NCI-H2171 (cell line): ENCODE data around the gene CACNB1.
"Not testable (repeated sequence)": the region's sequence is repeated elsewhere in the genome, so short reads cannot be mapped to it uniquely, and the experiment has no call there.

Experiments used
- DNase-seq: peaks from one replicate; lab custom pipeline; 2025; lab: John Stamatoyannopoulos, UW

The CACNB1 gene

DNA sequence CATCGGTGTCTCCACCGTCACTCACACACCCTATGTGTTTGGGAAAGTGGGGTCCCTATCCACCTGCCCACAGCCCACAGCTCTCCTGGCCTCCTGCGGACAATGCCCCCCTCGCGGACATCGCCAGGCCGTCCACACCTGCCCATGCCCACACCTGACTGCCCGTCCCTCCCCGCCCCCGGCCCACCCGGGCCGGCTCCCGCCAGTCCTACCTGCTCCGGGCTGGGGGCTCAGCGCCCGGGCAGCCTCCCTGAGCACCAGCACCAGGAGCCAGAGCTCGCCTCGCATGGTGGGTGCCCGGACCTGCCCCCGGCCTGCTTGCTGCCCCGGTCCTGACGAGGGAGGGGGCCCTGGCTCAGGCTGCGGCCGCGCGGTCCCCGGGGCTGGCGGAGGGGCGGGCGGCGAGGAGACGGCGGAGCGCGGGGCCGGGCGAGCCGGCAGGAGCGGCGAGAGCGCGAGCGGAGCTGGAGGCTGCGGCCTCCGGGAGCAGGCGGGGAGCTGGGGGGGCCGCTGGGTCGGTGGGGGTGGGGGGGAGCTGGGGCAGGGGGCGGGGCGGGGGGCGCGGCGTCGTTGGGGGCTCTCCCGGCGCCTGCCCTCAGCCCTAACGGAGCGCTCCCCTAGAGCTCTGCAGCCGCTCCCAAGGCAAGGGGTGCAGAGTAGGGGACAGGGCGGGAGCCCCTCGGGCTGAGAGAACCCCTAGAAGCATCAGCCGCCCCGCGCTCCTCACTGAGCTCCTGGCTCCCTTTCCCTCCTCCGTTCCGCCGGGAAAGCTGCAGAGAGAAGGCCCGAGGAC lies 46.1 kb downstream of the CACNB1 start, which contains the start of gene PLXDC1:
PLXDC1 (minus strand) TSS at position 488 of the 793 bp plus-strand sequence; CDS start at position 288, 200 bp downstream.
- DNase-seq = no peak

- DNase-seq = no peak
Observed at GRCh38 chr17:39150795-39151149, 46.7 kb downstream of the CACNB1 start.

DNA sequence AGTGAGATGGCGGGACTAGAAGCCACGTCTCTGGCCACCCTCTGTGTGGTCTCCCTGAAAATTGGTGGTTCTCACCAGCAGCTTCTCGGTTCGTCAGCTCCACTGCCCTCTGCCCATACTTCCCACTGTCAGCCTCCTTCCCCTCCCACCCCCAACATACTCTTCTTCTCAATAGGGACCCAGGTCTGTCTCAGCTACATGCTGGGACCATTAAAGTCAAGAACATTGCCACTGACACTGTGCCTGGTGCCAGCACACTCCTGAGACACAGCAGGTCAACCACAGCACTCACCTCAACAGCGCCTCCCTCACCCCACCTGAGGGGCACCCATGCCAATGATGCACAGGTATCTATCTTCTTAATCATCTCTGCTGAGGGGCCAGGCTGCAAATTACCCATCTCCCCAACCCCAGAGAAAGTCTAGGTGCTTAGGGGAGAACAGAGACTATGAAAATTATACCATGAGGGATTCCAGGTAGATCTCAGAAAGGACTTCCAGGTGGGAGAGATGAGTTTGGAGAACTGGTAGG lies 47.3 kb downstream of the CACNB1 start:
- no peak for DNase-seq

DNA sequence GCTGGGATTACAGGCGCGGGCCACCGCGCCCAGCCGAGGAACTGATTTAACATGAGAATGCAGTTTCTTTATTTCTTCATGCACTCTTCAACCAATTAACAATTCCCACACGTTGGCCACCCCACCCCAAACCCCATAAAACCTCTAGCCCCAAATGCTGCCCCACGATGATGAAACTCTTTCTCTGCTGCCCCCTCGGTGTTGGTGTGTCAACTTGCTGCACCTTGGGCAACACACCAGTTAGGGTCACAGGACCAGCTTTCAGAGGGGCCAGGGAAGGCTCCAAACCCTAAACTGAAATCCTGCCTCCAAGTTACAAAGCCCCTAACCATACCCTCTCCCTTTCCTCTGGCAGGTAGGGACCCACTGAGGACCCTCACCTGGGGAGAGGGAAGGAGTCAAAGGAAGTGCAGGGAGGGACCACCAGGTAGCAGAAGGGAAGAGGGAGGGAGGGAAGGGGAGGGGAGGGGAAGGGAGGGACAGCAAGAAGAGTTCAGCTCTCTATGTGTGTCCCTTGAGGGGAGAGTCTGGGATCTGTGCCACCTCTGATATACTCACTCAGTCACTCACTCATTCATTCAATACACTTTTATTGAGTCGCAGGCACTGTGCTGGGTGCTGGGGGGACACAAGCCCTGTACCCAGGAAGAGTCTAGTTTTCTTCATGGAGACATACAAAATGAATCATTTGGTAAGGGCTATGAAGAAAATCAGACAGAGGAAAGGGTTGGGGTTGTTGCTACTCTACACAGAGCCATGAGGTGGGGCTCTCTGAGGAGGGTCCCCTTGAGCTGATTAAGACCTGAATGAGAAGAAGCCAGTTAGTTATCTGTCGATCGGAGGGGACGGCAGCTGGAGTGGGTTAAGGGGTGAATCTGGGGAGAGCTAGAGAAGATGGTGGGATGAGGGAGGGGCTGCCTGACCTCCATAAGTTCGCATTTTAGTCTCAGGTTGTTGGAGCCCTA lies 50.0 kb downstream of the CACNB1 start:
- DNase-seq = no peak

- no peak for DNase-seq
Observed at GRCh38 chr17:39146273-39146672, 51.2 kb downstream of the CACNB1 start.

- DNase-seq = no peak
Observed at GRCh38 chr17:39145143-39145542, 52.3 kb downstream of the CACNB1 start.

GRCh38 chr17:39144416-39144840 lies 53.0 kb downstream of the CACNB1 start:
- DNase-seq = peak; percentile 41

GRCh38 chr17:39143552-39144093 lies 53.8 kb downstream of the CACNB1 start:
- DNase-seq = no peak

DNA sequence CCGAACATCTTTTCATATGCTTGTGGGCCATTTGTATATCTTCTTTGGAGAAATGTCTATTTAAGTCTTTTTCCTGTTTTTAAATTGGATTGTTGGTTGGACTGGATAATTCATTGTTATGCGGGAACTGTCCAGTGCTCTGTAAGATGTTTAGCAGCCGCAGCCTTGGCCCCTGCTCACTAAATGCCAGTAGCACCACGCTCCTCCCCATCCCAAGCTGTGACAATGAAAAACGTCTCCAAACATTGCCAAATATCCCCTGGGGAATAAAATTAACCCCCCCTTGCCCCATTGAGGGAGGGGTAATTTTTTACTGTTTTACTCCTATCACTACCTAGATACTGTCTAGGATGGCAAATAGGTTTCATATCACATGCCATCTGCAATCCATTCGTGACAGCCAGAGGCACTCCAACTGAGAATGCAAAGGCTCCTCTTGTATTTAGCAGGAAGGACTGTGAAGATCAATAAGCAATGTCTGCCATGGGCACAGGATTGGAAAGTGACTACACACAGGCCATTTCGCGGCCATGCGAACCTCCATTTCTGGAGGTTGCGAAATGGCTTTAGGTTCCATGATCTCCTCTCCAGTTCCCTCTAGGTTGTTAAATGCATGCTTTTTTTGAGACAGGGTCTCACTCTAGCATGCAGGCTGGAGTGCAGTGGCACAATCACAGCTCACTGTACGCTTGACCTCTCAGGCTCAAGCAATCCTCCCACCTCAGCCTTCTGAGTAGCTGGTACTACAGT lies 55.4 kb downstream of the CACNB1 start:
- DNase-seq = no peak

GRCh38 chr17:39141294-39141693 lies 56.2 kb downstream of the CACNB1 start:
- no peak for DNase-seq

- no peak for DNase-seq
Observed at GRCh38 chr17:39139561-39139960, 57.9 kb downstream of the CACNB1 start.

- no peak for DNase-seq
Observed at GRCh38 chr17:39139161-39139511, 58.3 kb downstream of the CACNB1 start.

DNA sequence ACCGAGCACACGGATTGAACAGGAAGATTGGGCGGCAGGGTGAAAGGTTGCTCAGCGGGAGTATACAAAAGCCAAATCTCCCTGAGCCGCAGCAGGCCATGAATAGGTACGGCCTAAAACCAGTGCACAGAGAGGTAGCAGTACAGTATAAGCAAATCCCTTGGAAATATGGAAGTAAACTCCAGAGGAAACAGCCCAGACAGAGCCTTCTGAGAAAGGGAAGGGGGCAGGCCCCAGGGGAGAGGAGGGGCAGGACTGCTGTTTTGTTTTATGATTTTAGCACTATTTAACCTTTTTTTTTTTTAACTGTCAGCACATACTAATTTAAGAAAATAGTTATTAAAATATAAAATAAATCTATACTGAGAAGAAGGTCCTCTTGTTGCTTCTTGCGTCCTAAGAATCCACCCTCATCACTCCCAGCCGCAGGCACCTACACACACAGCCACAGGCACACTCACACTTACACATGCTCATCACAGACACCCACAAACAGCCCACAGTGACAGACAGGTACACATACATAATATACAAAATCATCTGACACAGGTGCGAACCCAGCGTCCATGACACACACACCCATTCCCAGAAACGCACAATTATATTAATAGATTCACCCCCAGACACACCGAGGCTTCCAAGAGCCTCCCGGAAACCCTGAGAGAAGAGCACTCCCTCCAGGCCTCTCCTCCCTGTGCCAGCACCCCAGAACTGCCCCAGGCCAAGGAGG lies 58.9 kb downstream of the CACNB1 start:
- no peak for DNase-seq

DNA sequence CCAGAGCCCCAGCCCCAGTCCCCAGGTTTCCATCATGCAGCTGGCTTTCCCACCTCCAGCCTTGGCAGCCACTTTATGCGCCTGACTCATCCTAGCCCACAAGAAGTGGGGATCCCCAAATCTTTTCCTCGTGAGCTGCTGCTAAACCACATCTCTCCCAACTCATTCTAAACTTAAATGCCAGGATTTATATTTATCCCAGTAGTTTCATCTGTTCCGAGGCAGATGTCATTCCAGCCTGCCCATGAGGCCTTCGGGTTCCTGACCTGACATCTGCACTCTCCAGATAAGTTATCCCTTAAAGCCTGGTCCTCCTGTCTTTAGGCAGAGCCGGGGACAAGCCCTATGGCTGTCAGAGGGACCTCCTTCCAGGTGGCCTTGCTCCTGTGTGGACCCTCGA lies 62.6 kb downstream of the CACNB1 start:
- DNase-seq = no peak

DNA sequence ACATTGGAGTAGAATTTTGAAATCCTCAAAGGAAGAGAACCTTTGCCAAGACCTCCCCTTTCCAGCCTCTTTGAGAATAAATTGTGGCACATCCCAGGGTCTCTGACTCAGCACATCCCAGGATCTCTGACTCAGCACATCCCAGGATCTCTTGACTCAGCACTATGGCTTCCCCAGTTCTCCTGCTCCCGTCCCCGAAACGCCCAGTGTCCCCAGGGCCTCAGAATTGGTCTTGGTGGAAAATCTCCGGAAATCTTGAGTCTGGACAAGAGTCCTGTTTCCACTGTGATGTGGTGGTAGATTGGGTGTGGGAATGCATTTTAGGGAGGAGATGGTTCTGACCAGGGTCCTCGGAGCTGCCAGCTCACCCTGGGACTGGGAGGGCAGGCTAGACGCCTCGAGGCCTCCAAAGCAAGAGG lies 65.3 kb downstream of the CACNB1 start:
- no peak for DNase-seq

DNA sequence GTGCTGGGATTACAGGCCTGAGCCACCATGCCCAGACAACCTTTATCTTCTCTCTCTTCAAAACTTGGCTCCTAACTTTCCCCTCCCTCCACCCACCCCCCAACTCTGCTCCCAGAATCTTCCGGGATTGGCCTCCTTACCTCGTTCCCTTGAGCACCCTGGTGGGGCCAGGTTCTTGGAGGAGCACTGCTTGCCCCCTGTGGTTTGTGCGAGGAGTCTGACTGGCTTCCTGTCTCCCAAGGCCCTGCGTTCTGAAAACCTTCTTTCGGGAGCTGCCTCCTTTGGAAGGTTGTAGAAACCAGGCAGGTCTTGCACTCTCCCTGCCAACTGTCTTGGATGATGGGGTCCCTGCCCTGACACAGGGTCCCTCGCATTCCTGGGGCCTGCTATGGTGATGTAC lies 65.9 kb downstream of the CACNB1 start:
- no peak for DNase-seq

- no peak for DNase-seq
Observed at GRCh38 chr17:39130205-39130604, 67.3 kb downstream of the CACNB1 start.

DNA sequence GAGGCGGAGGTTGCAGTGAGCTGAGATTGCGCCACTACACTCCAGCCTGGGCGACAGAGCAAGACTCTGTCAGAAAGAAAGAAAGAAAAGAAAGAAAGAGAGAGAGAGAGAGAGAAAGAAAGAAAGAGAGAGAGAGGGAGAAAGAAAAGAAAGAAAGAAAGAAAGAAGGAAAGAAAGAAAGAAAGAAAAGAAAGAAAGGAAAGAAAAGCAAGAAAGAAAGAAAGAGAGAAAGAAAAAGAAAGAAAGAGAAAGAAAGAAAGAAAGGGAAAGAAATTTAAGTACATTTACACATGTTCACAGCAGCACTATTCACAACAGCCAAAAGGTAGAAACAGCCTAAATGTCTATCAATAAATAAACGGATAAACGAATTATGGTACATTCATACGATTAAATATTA lies 67.9 kb downstream of the CACNB1 start:
- not testable (repeated sequence) for DNase-seq

GRCh38 chr17:39126436-39126835 lies 71.0 kb downstream of the CACNB1 start:
- DNase-seq = no peak

GRCh38 chr17:39125143-39125875 lies 72.2 kb downstream of the CACNB1 start:
- DNase-seq = no peak
